ENCODE results near the gene SRSF9. TPM values are rescaled to one million over a fixed set of nuclear protein-coding genes. Genes with fewer than 3 reads are reported as not detected.
"Not testable (repeated sequence)": the region's sequence is repeated elsewhere in the genome, so short reads cannot be mapped to it uniquely, and the experiment has no call there.

The SRSF9 gene
- total RNA-seq, 1 donor from 2014 or later = 99.2 TPM

GRCh38 chr12:120460157-120460556, 9.4 kb downstream of the SRSF9 start:
- DNase-seq (ENCODE audit: low spot score) (no peak), ATAC-seq (no peak)
- intact Hi-C loops (cut with DNase I) = no loop called here

DNA sequence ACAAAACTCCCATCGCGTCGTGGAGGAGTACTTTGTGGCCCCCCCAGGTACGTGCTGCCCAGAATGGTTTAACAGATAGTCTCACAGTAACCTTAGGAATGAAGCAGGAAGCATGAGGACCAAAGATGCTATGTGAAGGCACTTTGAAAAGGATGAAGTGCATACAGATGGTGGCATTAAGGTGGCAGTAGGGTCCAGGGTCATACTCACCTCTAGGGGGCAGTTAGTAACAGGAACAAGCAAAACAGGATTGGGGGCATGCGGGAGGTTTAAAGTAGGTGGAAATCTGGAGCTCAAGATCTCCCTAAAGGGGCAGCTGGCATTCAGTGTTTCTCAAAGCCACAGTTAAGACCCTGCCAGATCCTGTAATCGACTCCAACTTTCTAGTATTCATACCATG, 12.4 kb downstream of the SRSF9 start:
- intact Hi-C loops (cut with DNase I) = no loop called here
- no peak for ATAC-seq
- no peak for DNase-seq (ENCODE audit: low spot score)

DNA sequence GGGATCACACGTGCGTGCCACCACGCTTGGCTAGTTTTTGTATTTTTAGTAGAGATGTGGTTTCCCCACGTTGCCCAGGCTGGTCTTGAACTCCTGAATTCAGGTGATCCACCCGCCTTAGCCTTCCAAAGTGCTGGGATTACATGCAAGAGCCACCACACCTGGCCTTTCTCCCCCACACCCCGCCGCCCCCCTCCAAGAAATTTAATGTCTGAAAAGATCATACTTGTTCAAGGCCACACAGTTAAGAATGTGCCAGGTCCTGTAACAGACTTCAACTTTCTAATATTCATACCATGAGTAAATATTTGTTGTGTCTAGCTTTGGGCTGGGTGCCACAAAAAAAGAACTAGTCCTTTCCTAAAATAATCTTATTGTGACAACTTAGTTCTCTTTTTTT, 14.2 kb downstream of the SRSF9 start:
- intact Hi-C loops (cut with DNase I) = no loop called here
- no peak for ATAC-seq
- no peak for DNase-seq (ENCODE audit: low spot score)

GRCh38 chr12:120453977-120454376, 15.6 kb downstream of the SRSF9 start:
- intact Hi-C loops (cut with DNase I) = no loop called here
- no peak for ATAC-seq
- DNase-seq (ENCODE audit: low spot score) = no peak

DNA sequence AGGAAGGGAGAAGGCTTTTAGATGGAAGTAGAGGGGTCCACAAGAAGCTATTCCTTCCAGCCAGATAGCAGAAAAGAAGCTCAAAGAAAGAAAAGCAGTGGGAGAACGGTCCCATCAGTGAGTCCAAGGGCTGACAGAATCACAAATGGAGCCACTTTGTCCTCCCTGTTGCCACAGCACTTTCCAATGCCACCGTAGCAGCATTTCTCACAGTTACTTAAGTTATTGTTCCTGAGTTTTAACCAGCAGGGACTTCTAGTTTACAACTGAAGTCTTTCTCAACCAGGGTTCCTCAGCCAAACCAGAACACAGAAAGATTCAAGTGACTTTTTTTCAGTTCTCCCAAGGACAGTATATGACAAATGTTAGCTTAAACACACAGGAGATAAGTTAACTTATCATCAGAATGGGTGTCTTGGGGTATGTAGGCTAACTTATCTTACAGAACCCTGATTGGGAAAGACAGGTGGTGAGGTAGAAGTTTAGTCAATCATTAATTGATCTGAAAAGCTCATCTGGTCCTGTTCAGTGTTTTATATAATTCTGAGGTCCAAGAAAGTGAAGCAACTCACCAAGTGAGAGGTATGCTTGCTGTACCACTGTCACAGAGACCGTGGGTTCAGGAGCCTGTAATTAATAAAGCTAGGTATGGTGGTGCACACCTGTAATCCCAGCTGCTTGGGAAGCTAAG, 16.3 kb downstream of the SRSF9 start:
- ATAC-seq = no peak
- intact Hi-C loops (cut with DNase I) = no loop called here

GRCh38 chr12:120452524-120452923, 17.0 kb downstream of the SRSF9 start:
- ATAC-seq; intact Hi-C loops (cut with DNase I); DNase-seq (ENCODE audit: low spot score): not testable (repeated sequence)

More for the DNA sequence above, 16.3 kb downstream of the SRSF9 start:
- DNase-seq (ENCODE audit: low spot score) = no peak

GRCh38 chr12:120447992-120448391, 21.6 kb downstream of the SRSF9 start:
- intact Hi-C loops (cut with DNase I) = no loop called here
- no peak for DNase-seq (ENCODE audit: low spot score)
- ATAC-seq = no peak

GRCh38 chr12:120446844-120447178, 22.7 kb downstream of the SRSF9 start:
- ATAC-seq; DNase-seq (ENCODE audit: low spot score); intact Hi-C loops (cut with DNase I): not testable (repeated sequence)

GRCh38 chr12:120445911-120446843, 23.4 kb downstream of the SRSF9 start, which contains the start of the genes GATC and TRIAP1:
Gene GATC, plus strand, starts transcription at chr12:120446444. Its CDS starts 37 bp downstream, at chr12:120446481.
Gene TRIAP1, minus strand, starts transcription at chr12:120446384. Its CDS starts 12 bp downstream, at chr12:120446372.
- peak; percentile 91 for DNase-seq (ENCODE audit: low spot score)
- intact Hi-C loops (cut with DNase I) = no loop called here
- peak; percentile 99 for ATAC-seq

DNA sequence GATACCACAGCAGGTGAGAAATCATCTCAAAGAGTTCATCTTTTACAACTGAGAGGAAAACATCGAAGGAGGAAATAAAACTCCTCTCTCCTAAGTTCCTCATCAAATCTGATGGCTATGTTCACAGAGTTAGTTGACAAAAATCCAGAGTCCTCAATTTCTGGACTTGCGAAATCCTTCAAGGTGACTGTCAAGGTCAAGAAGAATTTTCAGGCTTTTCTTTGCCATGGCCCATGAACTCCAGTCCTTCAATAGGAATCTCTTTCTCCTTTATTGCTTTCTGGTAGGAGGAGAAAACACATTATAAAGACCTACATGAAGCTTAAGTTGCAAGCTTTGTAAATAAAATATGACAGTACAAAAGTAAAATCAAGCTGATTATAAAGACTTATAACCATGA, 24.9 kb downstream of the SRSF9 start:
- intact Hi-C loops (cut with DNase I) = no loop called here
- ATAC-seq = no peak
- DNase-seq (ENCODE audit: low spot score) = no peak

- intact Hi-C loops (cut with DNase I) = no loop called here
- peak; percentile 21 for ATAC-seq
These were observed 29.8 kb downstream of the SRSF9 start for GRCh38 chr12:120439646-120440247.

GRCh38 chr12:120438495-120439198, 30.9 kb downstream of the SRSF9 start:
- DNase-seq (ENCODE audit: low spot score) (no peak), ATAC-seq (peak; percentile 3)
- intact Hi-C loops (cut with DNase I) = no loop called here

More at GRCh38 chr12:120439646-120440247, 29.8 kb downstream of the SRSF9 start:
- no peak for DNase-seq (ENCODE audit: low spot score)

- intact Hi-C loops (cut with DNase I) = no loop called here
- peak; percentile 98 for ATAC-seq
- peak; percentile 94 for DNase-seq (ENCODE audit: low spot score)
These were observed 31.6 kb downstream of the SRSF9 start, which contains the start of gene COX6A1 for GRCh38 chr12:120437735-120438494. Gene COX6A1, plus strand, starts transcription at chr12:120438113. Its CDS starts 14 bp downstream, at chr12:120438127.

- DNase-seq (ENCODE audit: low spot score) = no peak
- intact Hi-C loops (cut with DNase I) = loop anchor here (5.0 kb wide), 1 partner anchor 76 kb away; no protein-coding TSS in a partner anchor
- no peak for ATAC-seq
These were observed 36.6 kb downstream of the SRSF9 start for GRCh38 chr12:120432772-120433525.

DNA sequence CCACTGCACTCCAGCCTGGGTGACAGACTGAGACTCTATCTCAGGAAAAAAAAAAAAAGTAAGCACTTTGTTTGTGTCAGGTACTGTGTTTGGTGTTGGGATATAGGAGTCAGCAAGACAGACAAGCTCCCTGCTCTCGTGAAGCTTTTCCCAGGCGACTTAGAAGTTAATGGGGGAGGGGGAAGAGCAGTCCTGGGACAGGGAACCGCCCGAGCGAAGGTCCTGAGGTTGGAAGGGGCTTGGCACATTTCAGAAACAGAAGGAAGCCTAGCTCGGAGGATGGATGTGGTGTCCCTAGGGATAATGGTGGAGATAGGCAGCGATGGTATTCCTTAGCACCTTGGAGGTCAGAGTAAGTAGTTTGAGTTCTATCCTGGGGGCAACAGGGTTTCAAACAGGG, 40.2 kb downstream of the SRSF9 start:
- intact Hi-C loops (cut with DNase I) = no loop called here
- no peak for DNase-seq (ENCODE audit: low spot score)
- no peak for ATAC-seq

GRCh38 chr12:120428597-120429229, 40.8 kb downstream of the SRSF9 start:
- DNase-seq (ENCODE audit: low spot score) (no peak), ATAC-seq (no peak)
- intact Hi-C loops (cut with DNase I) = no loop called here

DNA sequence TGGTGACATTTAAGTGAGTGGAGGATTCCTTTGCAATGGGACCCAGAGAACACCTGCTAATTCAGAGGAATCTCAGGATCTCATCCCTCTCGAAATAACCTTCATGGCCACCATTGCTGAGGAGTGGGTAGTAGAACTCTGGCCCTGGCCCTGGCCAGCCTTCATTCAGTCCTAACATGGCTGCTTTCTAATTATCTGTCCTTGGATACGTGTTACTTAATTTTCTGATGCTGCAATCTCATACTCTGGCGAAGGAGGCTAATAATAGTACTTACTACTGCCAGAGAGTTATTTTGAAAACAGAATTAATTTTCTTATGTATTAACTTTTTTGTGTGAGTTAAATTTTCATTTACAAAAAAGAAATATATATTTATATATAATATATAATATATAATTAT, 43.8 kb downstream of the SRSF9 start:
- intact Hi-C loops (cut with DNase I) = no loop called here
- ATAC-seq = no peak
- DNase-seq (ENCODE audit: low spot score) = no peak
